NCI-H2107 treated with DMSO at 0.1 percent for 48 hours (cell line): ENCODE data around the gene PGAP3.

Experiments used
- DNase-seq: peaks from one replicate; lab custom pipeline; 2025; ENCODE audit not compliant: unreplicated experiment; lab: John Stamatoyannopoulos, UW

The PGAP3 gene

GRCh38 chr17:39672522-39673334, 15.1 kb downstream of the PGAP3 start:
- no peak for DNase-seq

GRCh38 chr17:39671651-39672521, 16.0 kb downstream of the PGAP3 start:
- DNase-seq, result no peak

- no peak for DNase-seq
Measured at GRCh38 chr17:39670746-39671145, 17.1 kb downstream of the PGAP3 start.

GRCh38 chr17:39669897-39670735, 17.7 kb downstream of the PGAP3 start:
- DNase-seq, result no peak

- DNase-seq, result no peak
Measured at GRCh38 chr17:39667945-39668924, 19.6 kb downstream of the PGAP3 start, which contains the start of gene PNMT. TSS of gene PNMT (plus strand) at chr17:39668453. CDS start at chr17:39668476, 23 bp downstream.

- no peak for DNase-seq
Measured at GRCh38 chr17:39667262-39667944, 20.5 kb downstream of the PGAP3 start.

- DNase-seq, result no peak
Measured at GRCh38 chr17:39666601-39667261, 21.1 kb downstream of the PGAP3 start.

GRCh38 chr17:39666231-39666600, 21.6 kb downstream of the PGAP3 start:
- DNase-seq, result no peak

- no peak for DNase-seq
Measured at GRCh38 chr17:39665642-39666224, 22.1 kb downstream of the PGAP3 start.

- DNase-seq, result no peak
Measured at GRCh38 chr17:39664581-39665561, 23.0 kb downstream of the PGAP3 start, which contains the start of gene TCAP. TSS of gene TCAP (plus strand) at chr17:39665349. CDS start at chr17:39665360, 11 bp downstream.

GRCh38 chr17:39663688-39664580, 23.9 kb downstream of the PGAP3 start:
- no peak for DNase-seq

- DNase-seq, result no peak
Measured at GRCh38 chr17:39663340-39663687, 24.5 kb downstream of the PGAP3 start.

GRCh38 chr17:39662551-39663339, 25.1 kb downstream of the PGAP3 start:
- DNase-seq, result no peak

GRCh38 chr17:39661744-39662541, 25.9 kb downstream of the PGAP3 start:
- DNase-seq, result no peak
